ENCODE results near the gene RABGAP1L.

DNA sequence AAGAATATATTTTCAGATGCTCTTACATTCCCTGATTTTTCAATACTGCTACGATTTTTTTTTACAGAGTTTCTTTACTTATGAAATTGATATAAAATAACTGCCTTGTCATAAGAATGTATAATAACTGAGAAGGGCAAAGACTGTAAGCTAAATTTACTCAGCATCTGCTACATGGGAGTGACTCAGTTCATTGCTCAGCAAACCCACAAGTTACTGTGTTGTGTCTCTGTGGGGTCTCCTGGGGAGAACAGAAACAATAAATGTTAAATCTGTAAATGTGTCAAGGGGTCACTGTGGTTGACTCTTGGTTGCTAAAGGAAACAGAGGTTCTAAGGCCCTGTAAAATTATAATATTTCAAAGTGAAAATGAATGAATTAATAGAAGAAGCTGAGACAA, 630.1 kb downstream of the RABGAP1L start:
- TF ChIP-seq, protein P1, sequence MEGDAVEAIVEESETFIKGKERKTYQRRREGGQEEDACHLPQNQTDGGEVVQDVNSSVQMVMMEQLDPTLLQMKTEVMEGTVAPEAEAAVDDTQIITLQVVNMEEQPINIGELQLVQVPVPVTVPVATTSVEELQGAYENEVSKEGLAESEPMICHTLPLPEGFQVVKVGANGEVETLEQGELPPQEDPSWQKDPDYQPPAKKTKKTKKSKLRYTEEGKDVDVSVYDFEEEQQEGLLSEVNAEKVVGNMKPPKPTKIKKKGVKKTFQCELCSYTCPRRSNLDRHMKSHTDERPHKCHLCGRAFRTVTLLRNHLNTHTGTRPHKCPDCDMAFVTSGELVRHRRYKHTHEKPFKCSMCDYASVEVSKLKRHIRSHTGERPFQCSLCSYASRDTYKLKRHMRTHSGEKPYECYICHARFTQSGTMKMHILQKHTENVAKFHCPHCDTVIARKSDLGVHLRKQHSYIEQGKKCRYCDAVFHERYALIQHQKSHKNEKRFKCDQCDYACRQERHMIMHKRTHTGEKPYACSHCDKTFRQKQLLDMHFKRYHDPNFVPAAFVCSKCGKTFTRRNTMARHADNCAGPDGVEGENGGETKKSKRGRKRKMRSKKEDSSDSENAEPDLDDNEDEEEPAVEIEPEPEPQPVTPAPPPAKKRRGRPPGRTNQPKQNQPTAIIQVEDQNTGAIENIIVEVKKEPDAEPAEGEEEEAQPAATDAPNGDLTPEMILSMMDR (IDR thresholded peaks at IDR 0.05 in 2 of 3, conservative IDR thresholded peaks at IDR 0.05 in 1 of 3; ENCODE audit: control insufficient read depth in 2 of 3, extremely low read depth in 1 of 3, insufficient read depth in 1 of 3, low read depth in 3 of 3, low read length in 3 of 3): no peak
- TF ChIP-seq TAF1 (IDR thresholded peaks at IDR 0.05; ENCODE audit: borderline replicate concordance, low read depth, low read length) (no peak), RAD21 (IDR thresholded peaks at IDR 0.05; ENCODE audit: insufficient read depth, low read depth, low read length) (no peak), FOXK2 (IDR thresholded peaks at IDR 0.05) (no peak), EZH2 (IDR thresholded peaks at IDR 0.05; ENCODE audit: borderline replicate concordance, control insufficient read depth, low read depth, low read length) (no peak), CREB1 (IDR thresholded peaks at IDR 0.05; ENCODE audit: low read depth) (0 out of 2 replicates have a peak, but pooled peaks have one; percentile 32), SUPT20H (IDR thresholded peaks at IDR 0.05; ENCODE audit: borderline replicate concordance, control insufficient read depth, low read depth, low read length) (no peak), TCF12 (IDR thresholded peaks at IDR 0.05; ENCODE audit: low read depth, low read length) (0 out of 2 replicates have a peak, but pooled peaks have one; percentile 22)
- TF ChIP-seq, protein P2, sequence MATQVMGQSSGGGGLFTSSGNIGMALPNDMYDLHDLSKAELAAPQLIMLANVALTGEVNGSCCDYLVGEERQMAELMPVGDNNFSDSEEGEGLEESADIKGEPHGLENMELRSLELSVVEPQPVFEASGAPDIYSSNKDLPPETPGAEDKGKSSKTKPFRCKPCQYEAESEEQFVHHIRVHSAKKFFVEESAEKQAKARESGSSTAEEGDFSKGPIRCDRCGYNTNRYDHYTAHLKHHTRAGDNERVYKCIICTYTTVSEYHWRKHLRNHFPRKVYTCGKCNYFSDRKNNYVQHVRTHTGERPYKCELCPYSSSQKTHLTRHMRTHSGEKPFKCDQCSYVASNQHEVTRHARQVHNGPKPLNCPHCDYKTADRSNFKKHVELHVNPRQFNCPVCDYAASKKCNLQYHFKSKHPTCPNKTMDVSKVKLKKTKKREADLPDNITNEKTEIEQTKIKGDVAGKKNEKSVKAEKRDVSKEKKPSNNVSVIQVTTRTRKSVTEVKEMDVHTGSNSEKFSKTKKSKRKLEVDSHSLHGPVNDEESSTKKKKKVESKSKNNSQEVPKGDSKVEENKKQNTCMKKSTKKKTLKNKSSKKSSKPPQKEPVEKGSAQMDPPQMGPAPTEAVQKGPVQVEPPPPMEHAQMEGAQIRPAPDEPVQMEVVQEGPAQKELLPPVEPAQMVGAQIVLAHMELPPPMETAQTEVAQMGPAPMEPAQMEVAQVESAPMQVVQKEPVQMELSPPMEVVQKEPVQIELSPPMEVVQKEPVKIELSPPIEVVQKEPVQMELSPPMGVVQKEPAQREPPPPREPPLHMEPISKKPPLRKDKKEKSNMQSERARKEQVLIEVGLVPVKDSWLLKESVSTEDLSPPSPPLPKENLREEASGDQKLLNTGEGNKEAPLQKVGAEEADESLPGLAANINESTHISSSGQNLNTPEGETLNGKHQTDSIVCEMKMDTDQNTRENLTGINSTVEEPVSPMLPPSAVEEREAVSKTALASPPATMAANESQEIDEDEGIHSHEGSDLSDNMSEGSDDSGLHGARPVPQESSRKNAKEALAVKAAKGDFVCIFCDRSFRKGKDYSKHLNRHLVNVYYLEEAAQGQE (IDR thresholded peaks at IDR 0.05; ENCODE audit: low read depth, low read length): no peak

Data from GM12878 (cell line).